Keratinocyte (primary cell): ENCODE data around the gene ARID1B. TPM values are rescaled to one million over a fixed set of nuclear protein-coding genes. Genes with fewer than 3 reads are reported as not detected.

Experiments used
- DNase-seq: peaks from one replicate; pipeline ENCODE4 v3.0.0-alpha.2; 2011; ENCODE audit warnings: low read depth, missing footprints, low spot score
- FAIRE-seq: peaks from 2 replicates; lab custom pipeline; 2011; peaks lifted over from hg19 to GRCh38; lab: Jason Lieb, UNC
- H2AFZ ChIP-seq: 2 replicates; pipeline ENCODE4 v1.6.0; 2012; ENCODE audit warnings: low read length, control low read depth, inconsistent platforms; ENCODE audit not compliant: control insufficient read depth
- H3K27ac ChIP-seq: 2 replicates; pipeline ENCODE4 v1.5.1; 2011; ENCODE audit warnings: low read length; ENCODE audit not compliant: control insufficient read depth, insufficient read depth
- H3K27me3 ChIP-seq: 3 replicates; pipeline ENCODE4 v1.6.0; 2011; ENCODE audit warnings: low read length; ENCODE audit not compliant: control insufficient read depth, insufficient read depth; ENCODE audit errors: extremely low read depth
- H3K36me3 ChIP-seq, 2 experiments: 2 replicates in 1 of 2; 3 replicates in 1 of 2; pipeline ENCODE4 v1.5.1; 2011; ENCODE audit warnings: low read length in 2 of 2, mild to moderate bottlenecking in 1 of 2; ENCODE audit not compliant: control insufficient read depth in 2 of 2, insufficient read depth in 2 of 2; ENCODE audit errors: extremely low read depth in 1 of 2
- H3K4me1 ChIP-seq: 3 replicates; pipeline ENCODE4 v1.5.1; 2011; ENCODE audit warnings: low read length; ENCODE audit not compliant: control insufficient read depth, insufficient read depth; ENCODE audit errors: extremely low read depth
- H3K4me2 ChIP-seq: 3 replicates; pipeline ENCODE4 v1.6.0; 2011; ENCODE audit warnings: low read depth, low read length; ENCODE audit not compliant: control insufficient read depth, insufficient read depth; ENCODE audit errors: extremely low read depth
- H3K4me3 ChIP-seq, 3 experiments: fragments of 200-600 bp in 1 of 3; sonication (generic) in 1 of 3; 2 replicates in 2 of 3; 3 replicates in 1 of 3; pipeline ENCODE4 v1.5.1; 2011 to 2016; ENCODE audit warnings: low read length in 3 of 3, mild to moderate bottlenecking in 3 of 3, control low read depth in 2 of 3, inconsistent platforms in 1 of 3, low read depth in 1 of 3, mixed read lengths in 1 of 3, mixed run types in 1 of 3, moderate library complexity in 1 of 3; ENCODE audit not compliant: control insufficient read depth in 2 of 3, insufficient read depth in 2 of 3; ENCODE audit errors: extremely low read depth in 1 of 3
- H3K79me2 ChIP-seq: 2 replicates; pipeline ENCODE4 v1.6.0; 2012; ENCODE audit warnings: low read length; ENCODE audit not compliant: control insufficient read depth, insufficient read depth
- H3K9ac ChIP-seq: 3 replicates; pipeline ENCODE4 v1.6.0; 2011; ENCODE audit warnings: low read length; ENCODE audit not compliant: control insufficient read depth, insufficient read depth; ENCODE audit errors: extremely low read depth
- H3K9me1 ChIP-seq: 3 replicates; pipeline ENCODE4 v1.6.0; 2011; ENCODE audit warnings: low read length; ENCODE audit not compliant: control insufficient read depth, insufficient read depth; ENCODE audit errors: extremely low read depth
- H3K9me3 ChIP-seq: 2 replicates; pipeline ENCODE4 v1.5.1; 2012; ENCODE audit warnings: low read depth, low read length; ENCODE audit not compliant: control insufficient read depth
- H4K20me1 ChIP-seq: 3 replicates; pipeline ENCODE4 v1.6.0; 2011; ENCODE audit warnings: low read length; ENCODE audit not compliant: control insufficient read depth, insufficient read depth; ENCODE audit errors: extremely low read depth
- CTCF ChIP-seq, 3 experiments: IDR thresholded peaks in 1 of 3; conservative IDR thresholded peaks in 1 of 3; optimal IDR thresholded peaks in 1 of 3; 2 replicates in 2 of 3; 3 replicates in 1 of 3; pipeline versions ENCODE3 to v1.5.1; 2011; ENCODE audit warnings: low read length in 3 of 3, mild to moderate bottlenecking in 3 of 3, moderate library complexity in 2 of 3, control low read depth in 1 of 3, inconsistent platforms in 1 of 3; ENCODE audit not compliant: insufficient read depth in 2 of 3; ENCODE audit errors: extremely low read depth in 1 of 3
- EZH2 ChIP-seq: IDR thresholded peaks from one replicate; pipeline ENCODE4 v1.6.1; 2012; ENCODE audit warnings: inconsistent platforms, mild to moderate bottlenecking, low read length, moderate library complexity
- dilution Hi-C: fragments of 300-500 bp; cut with MboI; formaldehyde crosslinking; loops from one replicate; pipeline ENCODE4 v1.7.0; 2020; ENCODE audit warnings: low sequenced_read_pairs; ENCODE audit not compliant: extremely low pct_ligation_motif_present
- polyA plus RNA-seq, 5 experiments: library from polyadenylated mRNA; depleted of rRNA in 3 of 5; stranded (reverse) in 3 of 5; stranded (forward) in 1 of 5; unstranded in 1 of 5; fragments of >200 nt; gene quantifications; 1 replicate in 1 of 5; 2 replicates in 3 of 5; 3 replicates in 1 of 5; pipeline versions ENCODE4 v1.2.1 to v1.2.3, GENCODE V29; 2011 to 2012; ENCODE audit warnings: missing spikeins in 2 of 5, low read depth in 1 of 5, low replicate concordance in 1 of 5

ARID1B gene
- polyA plus RNA-seq, 1 donor (not counting 4 experiments of a cell fraction or from before 2014, with no cell fraction given), result 14.9 TPM

DNA sequence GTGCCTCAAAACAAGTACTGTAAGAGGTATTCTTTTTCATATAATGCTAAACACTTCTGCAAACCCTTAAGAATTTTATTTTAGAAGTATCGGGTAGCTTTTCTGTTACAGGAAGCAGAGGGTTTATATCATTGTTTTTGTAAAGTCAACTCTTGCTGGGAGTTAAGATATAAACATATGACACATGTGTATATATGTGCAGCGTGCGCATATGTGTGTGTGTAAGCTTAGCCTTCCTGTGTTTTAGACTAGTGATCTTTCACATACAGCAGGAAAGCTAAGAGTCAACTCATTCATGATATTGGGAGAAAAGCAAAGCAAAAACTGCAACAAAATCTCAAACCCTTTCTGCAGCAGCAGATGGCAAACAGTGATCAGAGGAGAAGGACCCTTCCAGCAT lies 102.4 kb downstream of the ARID1B start:
- no peak for FAIRE-seq
- DNase-seq, result no peak
- peaks cover 8% of the 10 kb centered on the region for H3K4me1 ChIP-seq
- no peak overlapping the region for H3K27ac ChIP-seq
- no peak overlapping the region for H3K9ac ChIP-seq
- dilution Hi-C loops, result no loop called here
- H3K27me3 ChIP-seq, result no peaks in the 10 kb centered on the region
- no peaks in the 10 kb centered on the region for H3K9me3 ChIP-seq
- H3K4me2 ChIP-seq, result no peak overlapping the region
- H3K36me3 ChIP-seq, result no peaks in the 10 kb centered on the region
- H3K9me1 ChIP-seq, result peaks cover 3% of the 10 kb centered on the region
- peaks cover 2% of the 10 kb centered on the region for H4K20me1 ChIP-seq
- no peak overlapping the region for H2AFZ ChIP-seq
- H3K4me3 ChIP-seq, result no peak overlapping the region
- peaks cover 51% of the 10 kb centered on the region for H3K79me2 ChIP-seq
- TF ChIP-seq EZH2 (no peak), CTCF (optimal IDR thresholded peaks at IDR 0.05 in 1 of 3, IDR thresholded peaks at IDR 0.05 in 1 of 3, conservative IDR thresholded peaks at IDR 0.05 in 1 of 3; ENCODE audit: extremely low read depth in 1 of 3, insufficient read depth in 2 of 3, low read length in 3 of 3) (no peak)

DNA sequence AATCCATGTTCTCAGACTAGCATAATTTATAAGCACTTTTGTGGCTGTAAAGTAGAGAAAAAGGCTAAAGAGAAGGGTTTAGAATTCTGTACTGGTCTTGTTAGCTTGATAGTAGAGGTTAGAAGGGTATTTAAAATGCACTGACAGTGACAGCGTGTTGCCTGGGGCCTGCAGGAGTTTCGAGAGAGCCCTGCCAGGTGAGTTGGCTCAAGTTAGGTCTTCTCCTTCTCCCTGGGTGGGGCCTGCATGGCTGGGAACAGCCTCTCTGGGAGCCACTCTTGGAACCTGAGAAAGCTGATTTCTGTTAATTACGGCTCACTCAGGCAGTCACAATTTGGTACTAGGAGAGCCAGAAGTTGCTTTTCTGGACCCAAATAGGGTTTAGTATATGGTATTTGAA lies 103.7 kb downstream of the ARID1B start:
- Histone ChIP-seq H2AFZ (no peak overlapping the region), H3K27me3 (no peaks in the 10 kb centered on the region), H3K79me2 (peaks cover 57% of the 10 kb centered on the region), H3K4me1 (peaks cover 8% of the 10 kb centered on the region), H3K9me3 (no peaks in the 10 kb centered on the region), H4K20me1 (peaks cover 2% of the 10 kb centered on the region), H3K4me3 (no peak overlapping the region), H3K36me3 (no peaks in the 10 kb centered on the region), H3K27ac (no peak overlapping the region), H3K9me1 (peaks cover 3% of the 10 kb centered on the region), H3K9ac (no peak overlapping the region), H3K4me2 (no peak overlapping the region)
- dilution Hi-C loops, result no loop called here
- TF ChIP-seq EZH2, result no peak
- no peak for TF ChIP-seq CTCF (optimal IDR thresholded peaks at IDR 0.05 in 1 of 3, IDR thresholded peaks at IDR 0.05 in 1 of 3, conservative IDR thresholded peaks at IDR 0.05 in 1 of 3; ENCODE audit: extremely low read depth in 1 of 3, insufficient read depth in 2 of 3, low read length in 3 of 3)
- FAIRE-seq (no peak), DNase-seq (no peak)
